ENCODE measurements around the gene GRIA1.

DNA sequence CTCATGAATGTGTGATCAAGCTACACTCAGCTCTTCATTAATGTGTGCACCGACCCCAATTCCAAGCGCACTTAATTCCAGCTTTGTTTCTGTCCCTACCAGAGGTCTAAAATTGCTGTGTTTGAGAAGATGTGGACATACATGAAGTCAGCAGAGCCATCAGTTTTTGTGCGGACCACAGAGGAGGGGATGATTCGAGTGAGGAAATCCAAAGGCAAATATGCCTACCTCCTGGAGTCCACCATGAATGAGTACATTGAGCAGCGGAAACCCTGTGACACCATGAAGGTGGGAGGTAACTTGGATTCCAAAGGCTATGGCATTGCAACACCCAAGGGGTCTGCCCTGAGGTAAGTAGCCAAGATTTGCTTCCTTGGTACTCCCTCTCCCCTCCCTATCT, 279.6 kb downstream of the GRIA1 start:
- TF ChIP-seq, protein P1, sequence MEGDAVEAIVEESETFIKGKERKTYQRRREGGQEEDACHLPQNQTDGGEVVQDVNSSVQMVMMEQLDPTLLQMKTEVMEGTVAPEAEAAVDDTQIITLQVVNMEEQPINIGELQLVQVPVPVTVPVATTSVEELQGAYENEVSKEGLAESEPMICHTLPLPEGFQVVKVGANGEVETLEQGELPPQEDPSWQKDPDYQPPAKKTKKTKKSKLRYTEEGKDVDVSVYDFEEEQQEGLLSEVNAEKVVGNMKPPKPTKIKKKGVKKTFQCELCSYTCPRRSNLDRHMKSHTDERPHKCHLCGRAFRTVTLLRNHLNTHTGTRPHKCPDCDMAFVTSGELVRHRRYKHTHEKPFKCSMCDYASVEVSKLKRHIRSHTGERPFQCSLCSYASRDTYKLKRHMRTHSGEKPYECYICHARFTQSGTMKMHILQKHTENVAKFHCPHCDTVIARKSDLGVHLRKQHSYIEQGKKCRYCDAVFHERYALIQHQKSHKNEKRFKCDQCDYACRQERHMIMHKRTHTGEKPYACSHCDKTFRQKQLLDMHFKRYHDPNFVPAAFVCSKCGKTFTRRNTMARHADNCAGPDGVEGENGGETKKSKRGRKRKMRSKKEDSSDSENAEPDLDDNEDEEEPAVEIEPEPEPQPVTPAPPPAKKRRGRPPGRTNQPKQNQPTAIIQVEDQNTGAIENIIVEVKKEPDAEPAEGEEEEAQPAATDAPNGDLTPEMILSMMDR (IDR thresholded peaks at IDR 0.05), result no peak
- no peak for TF ChIP-seq EZH2phosphoT487 (IDR thresholded peaks at IDR 0.05)

Measured in neural progenitor cell (in vitro differentiated cells).